Loucy (cell line): ENCODE results near the gene SREK1IP1.

Experiments used
- H2AFZ ChIP-seq: fragments of 200-600 bp; sonication (generic); 2 replicates; pipeline ENCODE4 v1.6.0; 2016; ENCODE audit warnings: antibody characterized with exemption, mild to moderate bottlenecking, low read length, moderate library complexity
- H3F3A ChIP-seq: fragments of 200-600 bp; 2 replicates; pipeline ENCODE4 v1.6.0; 2016; ENCODE audit warnings: antibody characterized with exemption, low read depth, mild to moderate bottlenecking
- H3K27me3 ChIP-seq: fragments of 200-600 bp; sonication (generic); 2 replicates; pipeline ENCODE4 v1.6.1; 2014; ENCODE audit warnings: low read length, mild to moderate bottlenecking; ENCODE audit not compliant: insufficient read depth, poor library complexity, severe bottlenecking
- H3K36me3 ChIP-seq: fragments of 200-600 bp; sonication (generic); 2 replicates; pipeline ENCODE4 v1.6.1; 2016; ENCODE audit warnings: low read length; ENCODE audit not compliant: insufficient read depth
- H3K4me1 ChIP-seq: fragments of 200-600 bp; sonication (generic); 2 replicates; pipeline ENCODE4 v1.5.1; 2014; ENCODE audit warnings: low read length, mild to moderate bottlenecking; ENCODE audit not compliant: insufficient read depth, poor library complexity, severe bottlenecking
- H3K4me2 ChIP-seq: fragments of 200-600 bp; sonication (generic); 2 replicates; pipeline ENCODE4 v1.6.0; 2014; ENCODE audit warnings: antibody characterized with exemption, low read length, low read depth, mild to moderate bottlenecking; ENCODE audit not compliant: poor library complexity, severe bottlenecking
- H3K4me3 ChIP-seq: fragments of 200-600 bp; sonication (generic); 2 replicates; pipeline ENCODE4 v1.5.1; 2014; ENCODE audit warnings: low read length, mild to moderate bottlenecking, mixed read lengths; ENCODE audit not compliant: poor library complexity, severe bottlenecking
- H3K79me2 ChIP-seq: fragments of 200-600 bp; sonication (generic); 2 replicates; pipeline ENCODE4 v1.6.1; 2014; ENCODE audit warnings: low read length; ENCODE audit not compliant: insufficient read depth
- H3K9ac ChIP-seq: fragments of 200-600 bp; sonication (generic); 2 replicates; pipeline ENCODE4 v1.6.0; 2014; ENCODE audit warnings: mild to moderate bottlenecking, low read depth, low read length, moderate library complexity; ENCODE audit not compliant: poor library complexity, severe bottlenecking
- H3K9me2 ChIP-seq: fragments of 200-600 bp; sonication (generic); replicated peaks from 2 replicates; pipeline ENCODE4 v1.6.1; 2016; ENCODE audit warnings: low read depth, low read length, mixed read lengths
- H3K9me3 ChIP-seq: fragments of 200-600 bp; sonication (generic); 2 replicates; pipeline ENCODE4 v1.6.1; 2014; ENCODE audit warnings: mild to moderate bottlenecking, antibody characterized with exemption, low read length, low read depth; ENCODE audit not compliant: insufficient read depth
- H4K20me1 ChIP-seq: fragments of 200-600 bp; sonication (generic); 2 replicates; pipeline ENCODE4 v1.6.0; 2014; ENCODE audit warnings: antibody characterized with exemption, low read length, mild to moderate bottlenecking; ENCODE audit not compliant: insufficient read depth, poor library complexity, severe bottlenecking
- CTCF ChIP-seq: fragments of 200-600 bp; sonication (generic); conservative IDR thresholded peaks from 2 replicates; pipeline ENCODE4 v1.5.1; 2014; ENCODE audit warnings: mild to moderate bottlenecking, antibody characterized with exemption, low read length
- EZH2phosphoT487 ChIP-seq: fragments of 200-600 bp; IDR thresholded peaks from 2 replicates; pipeline ENCODE4 v1.6.1; 2018; ENCODE audit warnings: antibody characterized with exemption, mild to moderate bottlenecking, moderate library complexity, borderline replicate concordance

The SREK1IP1 gene

GRCh38 chr5:64685866-64686265 is 82.6 kb downstream of the SREK1IP1 start:
- Histone ChIP-seq H3K79me2 (no peaks in the 10 kb centered on the region), H3K4me1 (no peaks in the 10 kb centered on the region), H3K4me3 (no peak overlapping the region), H3K36me3 (no peaks in the 10 kb centered on the region), H3K9ac (no peak overlapping the region), H3K9me2 (no peaks in the 10 kb centered on the region), H2AFZ (no peak overlapping the region), H3K4me2 (no peak overlapping the region), H4K20me1 (no peaks in the 10 kb centered on the region), H3K9me3 (no peaks in the 10 kb centered on the region), H3K27me3 (no peaks in the 10 kb centered on the region), H3F3A (no peaks in the 10 kb centered on the region)
- TF ChIP-seq CTCF (no peak), EZH2phosphoT487 (no peak)

GRCh38 chr5:64682608-64683007 is 85.9 kb downstream of the SREK1IP1 start:
- H3K4me3 ChIP-seq = no peak overlapping the region
- no peak overlapping the region for H2AFZ ChIP-seq
- no peaks in the 10 kb centered on the region for H4K20me1 ChIP-seq
- TF ChIP-seq CTCF (peak; percentile 36; the same call in 1 of the 2 replicates), EZH2phosphoT487 (no peak)
- H3K79me2 ChIP-seq = no peaks in the 10 kb centered on the region
- H3K9me3 ChIP-seq = no peaks in the 10 kb centered on the region
- no peak overlapping the region for H3K4me2 ChIP-seq
- no peak overlapping the region for H3K9ac ChIP-seq
- H3K4me1 ChIP-seq = no peaks in the 10 kb centered on the region
- no peaks in the 10 kb centered on the region for H3K27me3 ChIP-seq
- H3K9me2 ChIP-seq = no peaks in the 10 kb centered on the region
- H3K36me3 ChIP-seq = no peaks in the 10 kb centered on the region
- H3F3A ChIP-seq = no peaks in the 10 kb centered on the region

- Histone ChIP-seq H3K4me2 (peak overlapping the region; percentile 28), H3K9ac (no peak overlapping the region), H3K9me3 (no peaks in the 10 kb centered on the region), H2AFZ (0 out of 2 replicates have a peak overlapping the region, but pooled peaks have one; percentile 33), H3K4me3 (no peak overlapping the region), H3F3A (no peaks in the 10 kb centered on the region), H3K27me3 (no peaks in the 10 kb centered on the region), H3K4me1 (no peaks in the 10 kb centered on the region), H3K36me3 (no peaks in the 10 kb centered on the region), H4K20me1 (no peaks in the 10 kb centered on the region), H3K9me2 (no peaks in the 10 kb centered on the region), H3K79me2 (no peaks in the 10 kb centered on the region)
- TF ChIP-seq CTCF = peak; percentile 45
- no peak for TF ChIP-seq EZH2phosphoT487
These were observed 88.2 kb downstream of the SREK1IP1 start for GRCh38 chr5:64680289-64680688.
